Stomach smooth muscle (tissue), 2 donors: Measurements from ENCODE around the gene PDE4D.

Experiments
- H3K27ac ChIP-seq: one replicate; pipeline ENCODE4 v1.7.0; 2013; ENCODE audit warnings: mild to moderate bottlenecking, low read length, inconsistent platforms
- H3K27me3 ChIP-seq, 2 donors: one replicate each; pipeline ENCODE4 v1.7.0; 2013; ENCODE audit warnings: low read length in 2 of 2; ENCODE audit not compliant: insufficient read depth in 2 of 2, control insufficient read depth in 1 of 2
- H3K36me3 ChIP-seq, 2 donors: one replicate each; pipeline ENCODE4 v1.7.0; 2013; ENCODE audit warnings: low read length in 2 of 2; ENCODE audit not compliant: control insufficient read depth in 2 of 2, insufficient read depth in 2 of 2
- H3K4me1 ChIP-seq: one replicate; pipeline ENCODE4 v1.7.0; 2013; ENCODE audit warnings: low read length; ENCODE audit not compliant: control insufficient read depth, insufficient read depth
- H3K4me3 ChIP-seq, 2 donors: one replicate each; pipeline ENCODE4 v1.7.0; 2013; ENCODE audit warnings: low read length in 2 of 2
- H3K9ac ChIP-seq, 2 donors: one replicate each; pipeline ENCODE4 v1.7.0; 2013; ENCODE audit warnings: low read length in 2 of 2, mild to moderate bottlenecking in 1 of 2
- H3K9me3 ChIP-seq, 2 donors: one replicate each; pipeline ENCODE4 v1.7.0; 2013; ENCODE audit warnings: low read length in 2 of 2; ENCODE audit not compliant: control insufficient read depth in 2 of 2
- donor health status: healthy.
- donor health status: Pancreatic carcinoma.

PDE4D gene

GRCh38 chr5:59143926-59144333, 749.6 kb downstream of the PDE4D start:
- Histone ChIP-seq H3K27ac (no peak overlapping the region), H3K4me3 (peak overlapping the region in 1 of 2 donors; percentile 23)

GRCh38 chr5:59142927-59143326, 750.6 kb downstream of the PDE4D start:
- Histone ChIP-seq H3K4me1 (no peaks in the 10 kb centered on the region), H3K9ac (no peak overlapping the region), H3K36me3 (no peaks in the 10 kb centered on the region), H3K4me3 (no peak overlapping the region), H3K27ac (no peak overlapping the region), H3K27me3 (no peaks in the 10 kb centered on the region), H3K9me3 (no peaks in the 10 kb centered on the region)

More at GRCh38 chr5:59143926-59144333, 749.6 kb downstream of the PDE4D start:
- Histone ChIP-seq H3K27me3 (no peaks in the 10 kb centered on the region), H3K36me3 (no peaks in the 10 kb centered on the region), H3K4me1 (no peaks in the 10 kb centered on the region), H3K9me3 (no peaks in the 10 kb centered on the region), H3K9ac (no peak overlapping the region)

DNA sequence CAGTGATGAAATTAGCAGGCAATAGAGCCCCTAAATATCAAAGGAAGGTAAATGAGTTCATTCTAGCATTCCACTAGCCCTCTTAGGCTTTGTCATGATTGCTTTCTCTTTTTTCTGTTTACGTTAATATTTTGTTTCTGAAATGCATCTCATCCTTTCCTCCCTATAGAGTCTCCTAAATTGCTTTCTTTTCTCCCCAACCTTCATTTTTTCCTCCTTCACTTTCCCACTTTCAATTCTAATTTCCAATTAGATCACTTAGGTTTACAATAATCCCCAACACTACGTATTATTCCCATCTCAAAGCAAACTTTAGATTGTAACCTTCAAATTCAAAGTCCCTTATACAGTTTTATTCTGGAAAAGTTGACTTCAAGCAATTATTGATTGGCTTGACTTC, 751.4 kb downstream of the PDE4D start:
- H3K9me3 ChIP-seq = no peaks in the 10 kb centered on the region
- H3K4me1 ChIP-seq = no peaks in the 10 kb centered on the region
- no peak overlapping the region for H3K9ac ChIP-seq
- H3K27ac ChIP-seq = no peak overlapping the region
- no peak overlapping the region for H3K4me3 ChIP-seq
- H3K36me3 ChIP-seq = no peaks in the 10 kb centered on the region
- H3K27me3 ChIP-seq = no peaks in the 10 kb centered on the region

GRCh38 chr5:59140133-59140532, 753.4 kb downstream of the PDE4D start:
- Histone ChIP-seq H3K4me3 (no peak overlapping the region), H3K27ac (no peak overlapping the region), H3K36me3 (no peaks in the 10 kb centered on the region), H3K9ac (no peak overlapping the region), H3K9me3 (no peaks in the 10 kb centered on the region), H3K4me1 (no peaks in the 10 kb centered on the region), H3K27me3 (no peaks in the 10 kb centered on the region)

GRCh38 chr5:59139695-59140094, 753.8 kb downstream of the PDE4D start:
- H3K27me3 ChIP-seq = no peaks in the 10 kb centered on the region
- no peak overlapping the region for H3K27ac ChIP-seq
- H3K9ac ChIP-seq = no peak overlapping the region
- no peaks in the 10 kb centered on the region for H3K4me1 ChIP-seq
- H3K9me3 ChIP-seq = no peaks in the 10 kb centered on the region
- no peak overlapping the region for H3K4me3 ChIP-seq
- no peaks in the 10 kb centered on the region for H3K36me3 ChIP-seq

DNA sequence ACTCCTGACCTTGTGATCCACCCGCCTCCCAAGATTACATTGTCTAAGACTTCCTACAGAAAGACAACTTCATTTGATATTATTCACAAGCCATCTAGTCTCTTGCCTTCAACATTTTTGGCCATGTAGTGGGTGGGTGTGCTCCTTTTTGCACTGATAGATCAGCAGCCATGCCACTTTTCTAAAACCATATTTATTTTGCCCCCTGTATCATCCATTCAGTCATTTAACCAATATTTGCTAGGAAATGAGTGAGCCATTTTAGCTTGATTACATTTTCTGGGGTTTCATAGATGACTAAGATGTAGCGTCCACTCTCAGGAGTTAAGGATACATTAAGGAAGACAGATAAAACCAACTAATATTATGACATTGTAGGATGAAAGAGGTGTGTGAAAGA, 755.0 kb downstream of the PDE4D start:
- Histone ChIP-seq H3K4me3 (no peak overlapping the region), H3K9ac (no peak overlapping the region), H3K27me3 (no peaks in the 10 kb centered on the region), H3K27ac (no peak overlapping the region), H3K36me3 (no peaks in the 10 kb centered on the region), H3K9me3 (no peaks in the 10 kb centered on the region), H3K4me1 (no peaks in the 10 kb centered on the region)

GRCh38 chr5:59137846-59138245, 755.7 kb downstream of the PDE4D start:
- no peak overlapping the region for H3K9ac ChIP-seq
- H3K4me3 ChIP-seq = no peak overlapping the region
- no peak overlapping the region for H3K27ac ChIP-seq
- H3K36me3 ChIP-seq = no peaks in the 10 kb centered on the region
- no peaks in the 10 kb centered on the region for H3K27me3 ChIP-seq
- H3K4me1 ChIP-seq = no peaks in the 10 kb centered on the region
- H3K9me3 ChIP-seq = no peaks in the 10 kb centered on the region

- no peaks in the 10 kb centered on the region for H3K9me3 ChIP-seq
- no peaks in the 10 kb centered on the region for H3K4me1 ChIP-seq
- no peaks in the 10 kb centered on the region for H3K36me3 ChIP-seq
- no peaks in the 10 kb centered on the region for H3K27me3 ChIP-seq
- no peak overlapping the region for H3K9ac ChIP-seq
- H3K4me3 ChIP-seq = no peak overlapping the region
- H3K27ac ChIP-seq = no peak overlapping the region
Measured at GRCh38 chr5:59136549-59136948, 757.0 kb downstream of the PDE4D start.

- no peaks in the 10 kb centered on the region for H3K4me1 ChIP-seq
- no peak overlapping the region for H3K9ac ChIP-seq
- H3K4me3 ChIP-seq = no peak overlapping the region
- H3K27me3 ChIP-seq = no peaks in the 10 kb centered on the region
- no peaks in the 10 kb centered on the region for H3K36me3 ChIP-seq
- no peaks in the 10 kb centered on the region for H3K9me3 ChIP-seq
- H3K27ac ChIP-seq = no peak overlapping the region
Measured at GRCh38 chr5:59134471-59135163, 758.9 kb downstream of the PDE4D start.

DNA sequence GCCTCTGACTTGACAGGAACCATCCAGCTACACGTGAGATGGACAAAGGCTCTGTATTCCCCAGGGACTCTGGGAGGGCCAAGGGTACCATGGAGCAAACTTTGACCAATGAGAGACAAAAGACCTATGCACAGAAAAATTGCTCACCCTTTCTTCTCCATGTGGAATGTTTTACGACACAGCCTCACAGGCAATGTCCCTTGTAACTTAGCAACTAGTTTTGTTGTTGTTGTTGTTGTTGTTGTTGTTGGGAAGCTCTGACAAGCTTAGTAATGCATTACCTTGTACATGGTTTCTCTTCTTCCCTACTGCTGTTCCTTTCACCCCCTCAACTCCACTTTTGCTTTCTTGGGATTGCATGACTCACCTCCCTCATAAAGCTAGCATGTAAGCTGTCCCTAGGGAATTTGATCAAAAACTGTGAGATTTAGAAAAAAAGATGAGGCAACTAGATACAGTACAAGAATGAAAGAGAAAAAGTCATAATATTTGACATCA, 759.7 kb downstream of the PDE4D start:
- H3K4me3 ChIP-seq = no peak overlapping the region
- no peaks in the 10 kb centered on the region for H3K36me3 ChIP-seq
- no peaks in the 10 kb centered on the region for H3K27me3 ChIP-seq
- no peaks in the 10 kb centered on the region for H3K9me3 ChIP-seq
- no peak overlapping the region for H3K27ac ChIP-seq
- H3K4me1 ChIP-seq = no peaks in the 10 kb centered on the region
- no peak overlapping the region for H3K9ac ChIP-seq

GRCh38 chr5:59132131-59132530, 761.4 kb downstream of the PDE4D start:
- H3K4me3 ChIP-seq = no peak overlapping the region
- no peak overlapping the region for H3K9ac ChIP-seq
- no peaks in the 10 kb centered on the region for H3K9me3 ChIP-seq
- no peaks in the 10 kb centered on the region for H3K36me3 ChIP-seq
- no peak overlapping the region for H3K27ac ChIP-seq
- H3K4me1 ChIP-seq = peaks cover 2% of the 10 kb centered on the region
- H3K27me3 ChIP-seq = no peaks in the 10 kb centered on the region
